Measurements from ENCODE around the gene SCFD2.

DNA sequence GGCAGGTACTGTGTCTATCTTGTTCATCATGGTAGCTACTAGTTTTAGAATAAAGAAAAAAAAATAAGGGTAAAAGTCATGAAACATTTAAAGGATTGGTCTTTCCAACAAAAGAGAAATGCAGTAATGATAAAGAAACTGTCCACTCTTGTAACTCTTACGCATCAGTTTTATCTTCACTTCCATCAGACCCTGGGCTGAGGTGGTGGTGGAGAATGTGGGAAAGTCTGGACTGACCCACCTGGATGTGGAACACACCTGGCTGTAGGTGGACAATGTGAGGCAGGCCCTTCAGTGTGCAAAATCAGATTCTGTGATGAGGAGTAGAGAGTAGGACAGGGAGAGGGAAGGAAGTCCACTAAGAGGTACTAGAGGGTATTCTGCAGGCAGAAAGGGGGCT lies 375.2 kb downstream of the SCFD2 start:
- TF ChIP-seq GATA2 (IDR thresholded peaks at IDR 0.05; ENCODE audit: low read depth, low read length) (no peak), GATA3 (IDR thresholded peaks at IDR 0.05; ENCODE audit: low read depth, low read length) (no peak)

Measured in SH-SY5Y (cell line).